Measurements from ENCODE around the gene TIRAP. TPM values are rescaled to one million over a fixed set of nuclear protein-coding genes. Genes with fewer than 3 reads are reported as not detected.

Gene TIRAP
- total and polyA plus RNA-seq, 9 of the 15 experiments (the other 6 are each of a cell fraction or from before 2014, with no cell fraction given), result 0.60 to 8.7 (median 3.7) TPM

DNA sequence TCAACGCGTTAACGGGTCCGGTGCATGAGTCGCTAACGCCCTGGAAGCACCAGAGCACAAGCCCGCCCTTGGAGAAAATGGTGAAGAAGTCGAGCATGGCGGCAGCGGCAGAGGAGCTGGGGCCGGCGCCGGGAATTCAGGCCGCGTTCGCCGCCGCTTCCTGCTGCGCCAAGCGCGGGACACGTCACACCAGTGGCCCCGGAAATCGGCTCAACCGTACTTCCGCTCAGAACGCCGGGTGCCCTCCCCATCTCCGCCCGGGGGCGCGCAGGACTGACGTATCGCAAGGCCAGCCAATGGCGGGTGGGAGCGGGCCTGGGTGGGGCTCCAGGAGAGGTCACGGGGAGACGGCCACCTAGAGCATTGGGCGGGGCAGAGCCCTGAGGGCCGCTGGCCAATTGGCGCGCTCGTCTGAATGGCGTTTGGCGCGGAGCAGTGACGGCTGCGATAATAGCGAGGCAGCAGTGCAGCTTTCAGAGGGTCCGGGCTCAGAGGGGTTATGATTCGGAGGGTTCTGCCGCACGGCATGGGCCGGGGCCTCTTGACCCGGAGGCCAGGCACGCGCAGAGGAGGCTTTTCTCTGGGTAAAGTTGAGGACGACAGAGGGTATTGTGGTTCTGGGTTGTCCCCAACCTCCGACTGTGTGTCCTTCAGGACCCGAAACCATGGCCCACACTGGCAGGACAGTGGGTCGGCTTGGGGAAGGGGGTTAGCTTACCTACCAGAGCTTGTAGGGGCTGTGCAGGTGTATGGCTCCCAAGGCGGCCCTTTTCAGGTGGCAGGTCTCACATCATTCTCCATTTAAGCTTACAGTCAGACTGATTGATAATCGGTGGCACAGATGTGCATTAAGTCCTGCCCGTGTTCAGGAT, 13.9 kb upstream of the TIRAP start, which contains the start of the genes FOXRED1 and SRPRA (continued):
- peak; percentile 86 for TF ChIP-seq KHSRP (IDR thresholded peaks at IDR 0.05)
- no peak for TF ChIP-seq CGGBP1 (CRISPR knock-in tag; IDR thresholded peaks at IDR 0.05)
- TF ChIP-seq ZNF449 (CRISPR knock-in tag; IDR thresholded peaks at IDR 0.05), result no peak
- TF ChIP-seq, protein P1, sequence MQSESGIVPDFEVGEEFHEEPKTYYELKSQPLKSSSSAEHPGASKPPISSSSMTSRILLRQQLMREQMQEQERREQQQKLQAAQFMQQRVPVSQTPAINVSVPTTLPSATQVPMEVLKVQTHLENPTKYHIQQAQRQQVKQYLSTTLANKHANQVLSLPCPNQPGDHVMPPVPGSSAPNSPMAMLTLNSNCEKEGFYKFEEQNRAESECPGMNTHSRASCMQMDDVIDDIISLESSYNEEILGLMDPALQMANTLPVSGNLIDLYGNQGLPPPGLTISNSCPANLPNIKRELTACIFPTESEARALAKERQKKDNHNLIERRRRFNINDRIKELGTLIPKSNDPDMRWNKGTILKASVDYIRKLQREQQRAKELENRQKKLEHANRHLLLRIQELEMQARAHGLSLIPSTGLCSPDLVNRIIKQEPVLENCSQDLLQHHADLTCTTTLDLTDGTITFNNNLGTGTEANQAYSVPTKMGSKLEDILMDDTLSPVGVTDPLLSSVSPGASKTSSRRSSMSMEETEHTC (IDR thresholded peaks at IDR 0.05), result 0 out of 2 replicates have a peak, but pooled peaks have one; percentile 36
- peak; percentile 28 for TF ChIP-seq SMAD1 (IDR thresholded peaks at IDR 0.05; ENCODE audit: low read depth, low read length, partially characterized antibody)
- TF ChIP-seq, protein P2, sequence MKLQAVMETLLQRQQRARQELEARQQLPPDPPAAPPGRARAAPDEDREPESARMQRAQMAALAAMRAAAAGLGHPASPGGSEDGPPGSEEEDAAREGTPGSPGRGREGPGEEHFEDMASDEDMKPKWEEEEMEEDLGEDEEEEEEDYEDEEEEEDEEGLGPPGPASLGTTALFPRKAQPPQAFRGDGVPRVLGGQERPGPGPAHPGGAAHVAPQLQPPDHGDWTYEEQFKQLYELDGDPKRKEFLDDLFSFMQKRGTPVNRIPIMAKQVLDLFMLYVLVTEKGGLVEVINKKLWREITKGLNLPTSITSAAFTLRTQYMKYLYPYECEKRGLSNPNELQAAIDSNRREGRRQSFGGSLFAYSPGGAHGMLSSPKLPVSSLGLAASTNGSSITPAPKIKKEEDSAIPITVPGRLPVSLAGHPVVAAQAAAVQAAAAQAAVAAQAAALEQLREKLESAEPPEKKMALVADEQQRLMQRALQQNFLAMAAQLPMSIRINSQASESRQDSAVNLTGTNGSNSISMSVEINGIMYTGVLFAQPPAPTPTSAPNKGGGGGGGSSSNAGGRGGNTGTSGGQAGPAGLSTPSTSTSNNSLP (IDR thresholded peaks at IDR 0.05; ENCODE audit: borderline replicate concordance, low read depth, low read length), result no peak
- TF ChIP-seq ELF1 (tag; IDR thresholded peaks at IDR 0.05), result peak; percentile 97
- TF ChIP-seq POLR2H (tag; IDR thresholded peaks at IDR 0.05; ENCODE audit: low read depth), result peak; percentile 79
- TF ChIP-seq HINFP (tag; conservative IDR thresholded peaks at IDR 0.05; ENCODE audit: low read depth), result no peak
- no peak; the same call in 1 of the 2 replicates for TF ChIP-seq GATAD2B (IDR thresholded peaks at IDR 0.05; ENCODE audit: borderline replicate concordance)
- TF ChIP-seq RFX7 (CRISPR knock-in tag; IDR thresholded peaks at IDR 0.05), result no peak
- no peak for TF ChIP-seq BMI1 (IDR thresholded peaks at IDR 0.05; ENCODE audit: low read length)
- peak in 1 of 2 experiments; percentile 38; a peak in 1 of 4 replicates for TF ChIP-seq TEAD1 (CRISPR knock-in tag; IDR thresholded peaks at IDR 0.05)
- TF ChIP-seq SIX5 (IDR thresholded peaks at IDR 0.05; ENCODE audit: borderline replicate concordance in 1 of 2, insufficient read depth in 1 of 2, low read depth in 1 of 2, low read length in 2 of 2), result peak in 1 of 2 experiments; percentile 3; a peak in 1 of 4 replicates
- TF ChIP-seq PHF20 (IDR thresholded peaks at IDR 0.05; ENCODE audit: partially characterized antibody), result peak; percentile 91
- TF ChIP-seq ZMIZ1 (IDR thresholded peaks at IDR 0.05; ENCODE audit: low read depth in 2 of 2, low read length in 2 of 2), result no peak

Measured in K562 (cell line).